Neural crest cell (in vitro differentiated cells): ENCODE data around the gene CD200R1. TPM values are rescaled to one million over a fixed set of nuclear protein-coding genes. Genes with fewer than 3 reads are reported as not detected.

ENCODE experiments used
- DNase-seq: peaks from one replicate; pipeline ENCODE4 v3.0.0; 2021; ENCODE audit warnings: low read depth, mixed read lengths, low spot score
- H3K27ac Mint-ChIP-seq: one replicate; pipeline ENCODE4 v1.8.0; 2021; ENCODE audit warnings: mild to moderate bottlenecking, mixed read lengths; ENCODE audit not compliant: unreplicated experiment
- H3K27me3 Mint-ChIP-seq: 2 replicates; pipeline ENCODE4 v1.8.0; 2021; ENCODE audit warnings: low read depth, mild to moderate bottlenecking, mixed read lengths
- H3K36me3 Mint-ChIP-seq: 2 replicates; pipeline ENCODE4 v1.8.0; 2021; ENCODE audit warnings: low read depth, mild to moderate bottlenecking, mixed read lengths
- H3K4me1 Mint-ChIP-seq: 2 replicates; pipeline ENCODE4 v1.8.0; 2021; ENCODE audit warnings: mixed read lengths
- H3K4me3 Mint-ChIP-seq: one replicate; pipeline ENCODE4 v1.8.0; 2021; ENCODE audit warnings: mild to moderate bottlenecking, mixed read lengths
- H3K9me3 Mint-ChIP-seq: 2 replicates; pipeline ENCODE4 v1.8.0; 2021; ENCODE audit warnings: mixed read lengths
- total RNA-seq: library from RNA; stranded (reverse); gene quantifications from 2 replicates; pipeline ENCODE4 v1.2.1, GENCODE V29; 2021
- TF ChIP-seq, protein P1 (sequence below): fragments of 200-600 bp; sonication (generic); conservative IDR thresholded peaks from 2 replicates; pipeline ENCODE4 v1.5.0; 2021; ENCODE audit warnings: antibody characterized with exemption, mild to moderate bottlenecking

Gene CD200R1
- total RNA-seq, 1 donor from 2014 or later, result not detected

DNA sequence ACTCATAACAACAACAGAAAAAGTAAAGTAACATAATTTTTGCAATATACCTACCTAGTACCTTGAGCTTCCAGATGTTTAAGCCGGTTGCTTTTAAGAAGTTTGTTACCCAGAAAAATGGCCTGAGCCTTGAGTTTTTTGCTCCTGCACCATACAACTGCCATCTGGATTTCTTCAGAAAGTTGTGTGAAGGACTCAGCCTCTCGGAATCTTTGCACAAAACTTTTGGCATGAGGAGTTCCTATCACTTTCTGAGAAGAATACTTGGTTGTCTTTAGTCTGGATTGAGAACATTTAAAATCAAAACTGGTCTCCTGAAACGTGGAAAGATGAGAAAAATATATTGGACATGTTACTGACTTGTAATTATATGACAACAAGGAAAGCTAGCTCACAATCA is 33.2 kb upstream of the CD200R1 start:
- Mint-ChIP-seq H3K27ac (no peak overlapping the region), H3K9me3 (no peaks in the 10 kb centered on the region), H3K36me3 (peaks cover 6% of the 10 kb centered on the region), H3K4me1 (no peaks in the 10 kb centered on the region), H3K27me3 (no peaks in the 10 kb centered on the region), H3K4me3 (no peak overlapping the region)
- DNase-seq, result no peak
- TF ChIP-seq, protein P1, sequence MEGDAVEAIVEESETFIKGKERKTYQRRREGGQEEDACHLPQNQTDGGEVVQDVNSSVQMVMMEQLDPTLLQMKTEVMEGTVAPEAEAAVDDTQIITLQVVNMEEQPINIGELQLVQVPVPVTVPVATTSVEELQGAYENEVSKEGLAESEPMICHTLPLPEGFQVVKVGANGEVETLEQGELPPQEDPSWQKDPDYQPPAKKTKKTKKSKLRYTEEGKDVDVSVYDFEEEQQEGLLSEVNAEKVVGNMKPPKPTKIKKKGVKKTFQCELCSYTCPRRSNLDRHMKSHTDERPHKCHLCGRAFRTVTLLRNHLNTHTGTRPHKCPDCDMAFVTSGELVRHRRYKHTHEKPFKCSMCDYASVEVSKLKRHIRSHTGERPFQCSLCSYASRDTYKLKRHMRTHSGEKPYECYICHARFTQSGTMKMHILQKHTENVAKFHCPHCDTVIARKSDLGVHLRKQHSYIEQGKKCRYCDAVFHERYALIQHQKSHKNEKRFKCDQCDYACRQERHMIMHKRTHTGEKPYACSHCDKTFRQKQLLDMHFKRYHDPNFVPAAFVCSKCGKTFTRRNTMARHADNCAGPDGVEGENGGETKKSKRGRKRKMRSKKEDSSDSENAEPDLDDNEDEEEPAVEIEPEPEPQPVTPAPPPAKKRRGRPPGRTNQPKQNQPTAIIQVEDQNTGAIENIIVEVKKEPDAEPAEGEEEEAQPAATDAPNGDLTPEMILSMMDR, result no peak

DNA sequence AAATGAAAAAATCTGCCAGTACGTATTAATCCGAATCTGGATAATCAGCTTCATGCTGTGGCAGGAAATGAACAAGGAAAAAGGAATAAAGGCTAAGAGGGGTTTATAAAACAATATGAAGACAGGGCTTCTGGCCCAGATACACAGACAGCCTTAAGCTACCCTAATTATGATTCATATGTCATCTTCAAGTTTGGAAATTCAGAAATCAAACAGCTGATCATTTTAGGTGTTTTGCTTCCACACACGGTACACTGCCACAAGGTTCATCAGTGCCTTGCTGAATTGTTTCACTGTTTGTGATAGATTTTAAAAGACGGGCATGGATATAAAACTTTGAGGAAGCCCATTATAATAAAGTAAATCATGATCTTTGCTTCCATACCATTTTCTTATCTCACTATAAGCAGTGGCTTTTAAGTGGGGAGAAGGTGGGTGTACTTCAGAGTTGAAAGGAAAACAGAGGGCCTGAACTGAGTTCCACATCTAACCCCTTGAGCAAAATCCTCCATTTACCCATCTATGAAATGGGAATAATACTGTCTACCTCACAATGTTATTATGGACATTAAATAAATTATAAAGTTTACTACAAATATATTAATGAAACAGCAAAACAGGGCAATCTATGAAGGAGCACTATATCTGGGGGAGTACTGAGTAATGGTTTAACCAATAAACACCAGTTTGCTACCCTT is 31.6 kb upstream of the CD200R1 start:
- TF ChIP-seq, protein P1, result no peak
- Mint-ChIP-seq H3K4me3 (no peak overlapping the region), H3K27ac (no peak overlapping the region), H3K36me3 (peaks cover 6% of the 10 kb centered on the region), H3K9me3 (no peaks in the 10 kb centered on the region), H3K4me1 (no peaks in the 10 kb centered on the region), H3K27me3 (no peaks in the 10 kb centered on the region)
- DNase-seq, result no peak

GRCh38 chr3:113005611-113006010 is 30.7 kb upstream of the CD200R1 start:
- Mint-ChIP-seq H3K4me3 (no peak overlapping the region), H3K9me3 (no peaks in the 10 kb centered on the region), H3K27ac (no peak overlapping the region)

GRCh38 chr3:113002679-113003078 is 27.8 kb upstream of the CD200R1 start:
- TF ChIP-seq, protein P1, result no peak
- no peak for DNase-seq
- Mint-ChIP-seq H3K36me3 (peaks cover 5% of the 10 kb centered on the region), H3K27ac (no peak overlapping the region), H3K9me3 (no peaks in the 10 kb centered on the region), H3K4me1 (no peaks in the 10 kb centered on the region), H3K4me3 (no peak overlapping the region), H3K27me3 (no peaks in the 10 kb centered on the region)

More at GRCh38 chr3:113005611-113006010, 30.7 kb upstream of the CD200R1 start:
- no peak for DNase-seq
- no peaks in the 10 kb centered on the region for H3K4me1 Mint-ChIP-seq
- TF ChIP-seq, protein P1, result no peak
- H3K36me3 Mint-ChIP-seq, result peaks cover 6% of the 10 kb centered on the region
- H3K27me3 Mint-ChIP-seq, result no peaks in the 10 kb centered on the region

DNA sequence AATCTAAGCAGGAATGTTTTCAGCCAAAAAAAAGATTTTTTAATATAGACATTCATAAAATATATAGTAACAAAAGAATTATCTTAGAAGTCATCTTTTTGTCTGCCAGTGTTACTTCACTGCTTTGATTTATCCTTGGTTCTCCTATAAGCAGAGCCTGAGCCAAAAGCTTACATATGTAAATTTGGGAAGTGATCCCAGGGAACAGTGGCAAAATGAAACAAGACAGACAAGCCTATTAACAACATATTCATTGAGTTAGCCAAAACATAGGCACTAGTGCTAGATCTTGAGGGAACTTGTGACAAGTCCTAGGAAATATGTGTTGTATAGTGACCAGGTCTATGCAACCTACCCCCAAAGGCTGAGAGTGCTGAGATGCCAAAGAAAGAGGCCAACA is 27.1 kb upstream of the CD200R1 start:
- Mint-ChIP-seq H3K9me3 (no peaks in the 10 kb centered on the region), H3K36me3 (peaks cover 5% of the 10 kb centered on the region), H3K4me1 (no peaks in the 10 kb centered on the region), H3K27ac (no peak overlapping the region), H3K27me3 (no peaks in the 10 kb centered on the region), H3K4me3 (no peak overlapping the region)
- TF ChIP-seq, protein P1, result no peak
- DNase-seq, result no peak
